Stimulated activated CD8-positive, alpha-beta memory T cell treated with anti-CD3 and anti-CD28 coated beads, Interleukin-12 subunit alpha, Interleukin-12 subunit beta, amount 100 ng/mL, for 24 hours (primary cell): ENCODE data around the gene EIF2S3.
"Not testable (repeated sequence)": the region's sequence is repeated elsewhere in the genome, so short reads cannot be mapped to it uniquely, and the experiment has no call there.

Source experiments
- DNase-seq: peaks from one replicate; pipeline ENCODE4 v3.0.0-alpha.2; 2020; ENCODE audit errors: extremely low read depth

Gene EIF2S3

DNA sequence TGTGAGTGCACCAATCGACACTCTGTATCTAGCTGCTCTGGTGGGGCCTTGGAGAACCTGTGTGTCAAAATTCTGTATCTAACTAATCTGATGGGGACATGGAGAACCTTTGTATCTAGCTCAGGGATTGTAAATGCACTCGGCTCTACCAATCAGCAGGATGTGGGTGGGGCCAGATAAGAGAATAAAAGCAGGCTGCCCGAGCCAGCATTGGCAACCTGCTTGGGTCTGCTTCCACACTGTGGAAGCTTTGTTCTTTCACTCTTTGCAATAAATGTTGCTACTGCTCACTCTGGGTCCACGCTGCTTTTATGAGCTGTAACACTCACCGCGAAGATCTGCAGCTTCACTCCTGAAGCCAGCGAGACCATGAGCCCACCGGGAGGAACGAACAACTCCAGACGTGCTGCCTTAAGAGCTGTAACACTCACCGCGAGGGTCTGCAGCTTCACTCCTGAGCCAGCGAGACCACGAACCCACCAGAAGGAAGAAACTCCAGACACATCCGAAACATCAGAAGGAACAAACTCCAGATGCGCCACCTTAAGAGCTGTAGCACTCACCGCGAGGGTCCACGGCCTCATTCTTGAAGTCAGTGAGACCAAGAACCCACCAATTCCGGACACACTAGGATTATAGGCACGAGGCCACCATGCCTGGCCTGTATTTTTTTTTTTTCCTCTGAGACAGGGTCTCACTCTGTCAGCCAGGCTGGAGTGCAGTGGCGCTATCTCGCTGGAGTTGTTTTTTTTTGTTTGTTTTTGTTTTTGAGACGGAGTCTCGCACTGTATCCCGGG, 4.0 kb upstream of the EIF2S3 start:
- not testable (repeated sequence) for DNase-seq

DNA sequence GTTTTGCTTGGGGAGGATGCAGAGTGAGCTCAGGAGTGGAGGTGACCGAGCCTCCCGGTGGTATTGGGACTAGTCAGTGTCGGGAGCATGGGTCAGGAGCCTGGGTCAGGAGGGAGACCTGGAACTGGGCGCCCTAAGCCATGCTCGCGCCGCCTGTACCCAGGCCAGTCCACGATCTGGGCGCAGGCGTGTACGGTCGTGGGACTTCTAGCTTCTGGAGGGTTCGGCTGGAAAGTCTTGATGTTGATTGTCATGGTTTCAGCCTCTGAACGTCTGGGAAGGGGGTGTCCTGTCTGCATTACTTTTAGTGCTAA, 244 bp downstream of the EIF2S3 start:
- DNase-seq: no peak

DNA sequence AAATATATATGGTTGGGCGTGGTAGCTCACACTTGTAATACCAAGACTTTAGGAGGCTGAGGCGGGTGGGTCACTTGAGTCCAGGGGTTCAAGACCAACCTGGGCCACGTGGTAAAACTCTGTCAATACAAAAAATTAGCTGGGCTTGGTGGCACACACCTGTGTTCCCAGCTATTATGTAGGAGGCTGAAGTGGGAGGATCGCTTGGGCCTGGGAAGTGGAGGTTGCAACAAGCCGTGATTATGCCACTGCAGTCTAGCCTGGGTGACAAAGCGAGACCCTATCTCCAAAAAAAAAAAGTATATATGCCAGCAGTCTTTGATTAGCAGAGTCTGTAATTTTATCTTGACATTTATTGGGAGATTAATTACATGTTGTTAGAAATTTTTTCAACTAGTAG, 8.7 kb downstream of the EIF2S3 start:
- no peak for DNase-seq

GRCh38 chrX:24069877-24070276, 15.1 kb downstream of the EIF2S3 start:
- DNase-seq: no peak

DNA sequence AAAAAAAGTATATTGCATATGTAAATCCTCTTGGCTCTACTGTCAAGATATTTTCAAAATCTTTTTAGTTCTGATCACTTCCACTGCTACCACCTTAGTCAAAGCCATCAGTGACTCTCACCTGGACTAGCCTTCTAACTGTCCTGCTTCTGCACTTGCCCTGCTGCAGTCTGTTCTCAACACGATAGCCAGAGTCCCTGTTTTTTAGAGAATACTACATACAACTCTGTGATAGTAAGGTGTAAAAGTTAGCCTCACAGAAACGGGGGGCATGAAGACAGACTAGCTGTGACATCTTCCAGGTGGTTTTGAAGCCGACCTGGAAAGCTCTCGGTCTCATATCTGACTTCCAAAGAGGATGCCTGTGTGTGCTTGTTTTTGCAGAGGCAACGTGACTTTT, 24.7 kb downstream of the EIF2S3 start:
- no peak for DNase-seq

DNA sequence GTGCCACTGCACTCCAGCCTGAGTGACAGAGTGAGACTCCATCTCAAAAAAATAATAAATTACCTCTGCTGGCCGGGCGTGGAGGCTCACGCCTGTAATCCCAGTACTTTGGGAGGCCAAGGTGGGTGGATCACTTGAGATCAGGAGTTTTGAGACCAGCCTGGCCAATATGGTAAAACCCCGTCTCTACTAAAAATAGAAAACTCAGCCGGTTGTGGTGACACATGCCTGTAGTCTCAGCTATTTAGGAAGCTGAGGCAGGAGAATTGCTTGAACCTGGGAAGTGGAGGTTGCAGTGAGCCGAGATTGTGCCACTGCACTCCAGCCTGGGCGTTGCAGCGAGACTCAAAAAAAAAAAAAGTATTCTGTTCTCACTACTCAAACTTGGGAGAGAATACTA, 25.5 kb downstream of the EIF2S3 start:
- DNase-seq: not testable (repeated sequence)

DNA sequence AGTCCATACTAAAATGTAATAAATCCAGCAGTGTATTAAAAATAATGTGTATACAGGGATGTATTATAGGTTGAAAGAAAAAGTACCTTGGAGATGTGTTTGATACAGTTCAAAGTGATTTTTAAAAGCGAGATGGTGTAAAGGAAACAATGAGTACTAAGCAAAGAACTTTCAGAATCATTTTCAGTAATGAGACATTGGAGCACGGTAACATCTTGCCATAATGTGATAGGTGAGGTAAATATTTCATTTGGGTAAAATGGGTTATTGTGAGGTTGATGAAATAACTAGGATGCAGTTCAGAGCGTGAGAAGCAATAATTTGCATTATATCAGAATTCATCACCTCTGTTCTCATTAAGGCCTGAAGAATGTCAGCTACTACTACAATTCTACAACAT, 25.9 kb downstream of the EIF2S3 start:
- no peak for DNase-seq

GRCh38 chrX:24081661-24082154, 27.0 kb downstream of the EIF2S3 start:
- DNase-seq: no peak

DNA sequence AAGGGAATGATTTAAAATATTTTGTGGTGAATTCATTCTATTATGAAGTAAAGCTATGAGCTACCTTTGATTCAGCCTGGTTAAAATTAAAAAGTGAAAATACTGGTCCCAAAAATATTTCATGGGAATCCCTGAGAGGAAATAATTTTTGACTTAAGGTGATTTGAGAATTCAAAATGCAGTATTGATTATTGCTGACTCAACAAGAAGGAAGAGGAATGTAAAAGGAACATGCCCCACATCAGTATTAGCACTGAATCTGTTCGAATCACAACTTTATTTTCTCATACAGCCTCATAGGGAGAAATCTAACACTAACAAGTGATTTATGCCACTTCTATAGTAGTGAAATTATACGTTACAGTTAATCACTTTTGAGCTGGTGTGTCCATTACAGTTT, 27.7 kb downstream of the EIF2S3 start:
- no peak for DNase-seq

- no peak for DNase-seq
Measured at GRCh38 chrX:24085101-24085500, 30.3 kb downstream of the EIF2S3 start.

GRCh38 chrX:24090300-24091200, 35.8 kb downstream of the EIF2S3 start:
- DNase-seq: no peak

GRCh38 chrX:24093746-24094145, 39.0 kb downstream of the EIF2S3 start:
- no peak for DNase-seq

DNA sequence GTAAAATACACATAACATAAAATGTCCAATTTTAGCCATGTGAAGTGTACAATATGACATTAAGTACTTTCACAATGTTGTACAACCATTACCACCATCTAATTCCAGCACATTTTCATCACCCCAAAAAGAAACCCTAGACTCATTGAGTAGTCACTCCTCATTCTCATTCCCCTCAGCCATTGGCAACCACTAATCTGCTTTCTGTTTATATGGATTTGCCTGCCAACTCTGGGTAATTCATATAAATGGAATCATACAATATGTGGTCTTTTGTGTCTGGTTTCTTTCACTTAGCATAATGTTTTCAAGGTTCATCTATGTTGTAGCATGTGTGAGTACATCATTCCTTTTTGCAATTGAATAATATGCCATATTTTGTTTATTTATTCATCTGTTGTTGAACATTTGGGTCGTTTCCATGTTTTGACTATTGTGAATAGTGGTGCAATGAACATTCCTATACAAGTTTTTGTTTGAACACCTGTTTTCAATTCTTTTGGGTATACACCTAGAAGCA, 43.0 kb downstream of the EIF2S3 start:
- no peak for DNase-seq

DNA sequence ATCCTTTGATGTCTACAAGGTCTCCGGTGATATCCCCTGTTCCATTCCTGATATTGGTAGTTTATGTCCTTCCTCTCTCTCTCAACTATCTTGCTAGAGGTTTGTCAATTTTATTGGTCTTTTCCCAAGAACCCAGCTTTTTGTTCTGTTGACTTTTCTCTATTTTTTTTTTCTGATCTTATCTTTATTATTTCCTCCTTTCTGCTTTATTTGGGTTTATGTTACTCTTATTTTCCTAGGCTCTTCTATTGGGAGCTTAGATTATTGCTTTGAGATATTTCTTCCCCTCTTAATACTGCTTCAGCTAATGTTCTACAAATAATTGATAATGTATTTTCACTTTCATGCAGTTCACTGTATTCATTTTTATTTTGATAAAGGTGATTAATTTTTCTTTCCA, 44.2 kb downstream of the EIF2S3 start:
- DNase-seq: no peak

DNA sequence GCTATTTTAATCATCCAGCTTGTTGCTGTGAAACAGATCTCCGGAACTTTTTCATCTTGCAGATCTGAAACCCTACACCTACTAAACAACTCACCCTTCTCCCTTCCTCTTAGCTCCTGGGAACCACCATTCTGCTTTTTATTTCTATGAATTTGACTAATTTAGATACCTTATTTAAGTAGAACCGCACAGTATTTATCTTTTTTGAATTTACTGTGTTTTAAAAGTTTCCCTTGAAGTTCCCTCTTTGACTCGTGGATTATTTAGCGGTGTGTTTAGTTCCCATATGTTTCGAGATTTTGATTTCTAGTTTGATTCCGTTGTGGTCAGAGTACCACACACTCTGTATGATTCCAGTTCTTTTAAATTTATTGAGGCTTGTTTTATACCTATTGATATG, 44.6 kb downstream of the EIF2S3 start:
- no peak for DNase-seq

GRCh38 chrX:24100713-24101112, 46.0 kb downstream of the EIF2S3 start:
- no peak for DNase-seq

DNA sequence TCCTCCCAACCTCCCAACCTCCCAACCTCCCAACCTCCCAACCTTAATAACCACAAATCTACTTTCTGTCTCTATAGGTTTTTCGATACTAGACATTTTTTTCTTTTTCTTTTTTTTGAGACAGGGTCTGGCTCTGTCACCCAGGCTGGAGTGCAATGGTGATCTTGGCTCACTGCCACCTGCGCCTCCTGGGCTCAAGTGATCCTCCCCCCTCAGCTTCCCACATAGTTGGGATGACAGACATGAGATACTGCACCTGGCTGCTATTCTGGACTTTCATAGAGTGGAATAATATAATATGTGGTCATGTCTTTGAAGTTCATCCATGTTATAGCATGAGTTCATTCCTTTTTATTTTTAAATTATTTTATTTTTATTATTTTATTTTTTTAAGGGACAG, 55.3 kb downstream of the EIF2S3 start:
- no peak for DNase-seq

DNA sequence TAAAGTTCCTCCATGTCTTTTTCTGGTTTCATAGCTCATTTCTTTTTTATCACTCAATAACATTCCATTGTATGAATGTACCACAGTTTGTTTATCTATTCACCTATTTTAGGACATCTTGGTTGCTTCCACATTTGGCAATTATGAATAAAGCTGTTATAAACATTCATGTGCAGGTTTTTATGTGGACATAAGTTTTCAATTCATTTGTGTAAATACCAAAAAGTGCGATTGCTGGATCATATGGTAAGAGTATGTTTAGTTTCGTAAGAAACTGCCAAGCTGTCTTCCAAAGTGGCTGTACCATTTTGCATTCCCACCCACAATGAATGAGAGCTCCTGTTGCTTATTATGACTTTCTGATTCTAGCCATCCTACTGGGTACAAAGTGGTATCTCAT, 58.4 kb downstream of the EIF2S3 start:
- no peak for DNase-seq

- DNase-seq: no peak
Measured at GRCh38 chrX:24117258-24117657, 62.5 kb downstream of the EIF2S3 start.

- DNase-seq: no peak
Measured at GRCh38 chrX:24124244-24124799, 69.6 kb downstream of the EIF2S3 start.

GRCh38 chrX:24125028-24125612, 70.4 kb downstream of the EIF2S3 start:
- DNase-seq: no peak
